ENCODE results near the gene PTGDR2.

GRCh38 chr11:60879104-60879503, 23.4 kb upstream of the PTGDR2 start:
- TF ChIP-seq CTCF (IDR thresholded peaks at IDR 0.05): no peak
- no peak for TF ChIP-seq POLR2A (IDR thresholded peaks at IDR 0.05)

Measured in body of pancreas (tissue), 4 donors.